IPS-15b (cell line): ENCODE results near the gene FBF1.
"Not testable (repeated sequence)": the region's sequence is repeated elsewhere in the genome, so short reads cannot be mapped to it uniquely, and the experiment has no call there.

Source experiments
- H3K27me3 ChIP-seq: one replicate; pipeline ENCODE4 v1.6.1; 2013; ENCODE audit warnings: low read length; ENCODE audit not compliant: control insufficient read depth, insufficient read depth
- H3K36me3 ChIP-seq: one replicate; pipeline ENCODE4 v1.6.1; 2013; ENCODE audit warnings: low read length; ENCODE audit not compliant: control insufficient read depth, insufficient read depth
- H3K4me1 ChIP-seq: one replicate; pipeline ENCODE4 v1.6.1; 2013; ENCODE audit warnings: mild to moderate bottlenecking, low read length; ENCODE audit not compliant: control insufficient read depth, insufficient read depth
- H3K4me3 ChIP-seq: one replicate; pipeline ENCODE4 v1.5.1; 2013; ENCODE audit warnings: low read depth, low read length
- H3K9ac ChIP-seq: one replicate; pipeline ENCODE4 v1.6.1; 2013; ENCODE audit warnings: low read depth, mild to moderate bottlenecking, low read length
- H3K9me3 ChIP-seq: one replicate; pipeline ENCODE4 v1.6.1; 2013; ENCODE audit warnings: mild to moderate bottlenecking, low read length; ENCODE audit not compliant: control insufficient read depth, insufficient read depth

Gene FBF1

GRCh38 chr17:75975187-75975586, 34.3 kb upstream of the FBF1 start:
- not testable (repeated sequence) for H3K4me1 ChIP-seq
- H3K36me3 ChIP-seq, result peaks cover 15% of the 10 kb centered on the region

GRCh38 chr17:75970626-75971025, 29.8 kb upstream of the FBF1 start:
- Histone ChIP-seq H3K9me3 (no peaks in the 10 kb centered on the region), H3K27me3 (no peaks in the 10 kb centered on the region), H3K9ac (no peak overlapping the region), H3K36me3 (peaks cover 10% of the 10 kb centered on the region), H3K4me1 (no peaks in the 10 kb centered on the region), H3K4me3 (no peak overlapping the region)

More at GRCh38 chr17:75975187-75975586, 34.3 kb upstream of the FBF1 start:
- H3K9me3 ChIP-seq, H3K4me3 ChIP-seq, H3K27me3 ChIP-seq, H3K9ac ChIP-seq: not testable (repeated sequence)

GRCh38 chr17:75970011-75970523, 29.2 kb upstream of the FBF1 start:
- Histone ChIP-seq H3K9me3 (no peaks in the 10 kb centered on the region), H3K9ac (no peak overlapping the region), H3K4me3 (no peak overlapping the region), H3K27me3 (no peaks in the 10 kb centered on the region), H3K4me1 (no peaks in the 10 kb centered on the region), H3K36me3 (peaks cover 10% of the 10 kb centered on the region)

DNA sequence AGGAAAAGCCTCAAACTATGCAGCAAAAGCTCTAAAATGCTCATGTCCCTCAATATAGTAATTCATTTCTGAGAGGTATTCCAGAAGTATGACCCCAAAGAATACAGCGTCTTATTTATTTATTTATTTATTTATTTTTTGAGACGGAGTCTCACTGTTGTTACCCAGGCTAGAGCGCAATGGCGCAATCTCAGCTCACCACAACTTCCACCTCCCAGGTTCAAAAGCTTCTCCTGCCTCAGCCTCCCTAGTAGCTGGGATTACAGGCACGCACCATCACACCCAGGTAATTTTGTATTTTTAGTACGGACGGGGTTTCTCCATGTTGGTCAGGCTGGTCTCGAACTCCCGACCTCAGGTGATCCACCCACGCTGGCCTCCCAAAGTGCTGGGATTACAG, 28.2 kb upstream of the FBF1 start:
- H3K27me3 ChIP-seq, H3K9me3 ChIP-seq, H3K4me3 ChIP-seq, H3K36me3 ChIP-seq, H3K4me1 ChIP-seq, H3K9ac ChIP-seq: not testable (repeated sequence)

GRCh38 chr17:75965468-75965867, 24.6 kb upstream of the FBF1 start:
- H3K4me3 ChIP-seq, result no peak overlapping the region

GRCh38 chr17:75959839-75960511, 19.1 kb upstream of the FBF1 start:
- Histone ChIP-seq H3K27me3 (no peaks in the 10 kb centered on the region), H3K4me1 (peaks cover 16% of the 10 kb centered on the region), H3K36me3 (peaks cover 8% of the 10 kb centered on the region), H3K9ac (no peak overlapping the region), H3K9me3 (no peaks in the 10 kb centered on the region), H3K4me3 (no peak overlapping the region)

More at GRCh38 chr17:75965468-75965867, 24.6 kb upstream of the FBF1 start:
- peaks cover 2% of the 10 kb centered on the region for H3K4me1 ChIP-seq
- H3K36me3 ChIP-seq, result no peaks in the 10 kb centered on the region
- no peak overlapping the region for H3K9ac ChIP-seq
- H3K27me3 ChIP-seq, result no peaks in the 10 kb centered on the region
- no peaks in the 10 kb centered on the region for H3K9me3 ChIP-seq

GRCh38 chr17:75959051-75959838, 18.4 kb upstream of the FBF1 start:
- Histone ChIP-seq H3K36me3 (peaks cover 10% of the 10 kb centered on the region), H3K27me3 (no peaks in the 10 kb centered on the region), H3K9me3 (no peaks in the 10 kb centered on the region), H3K4me3 (no peak overlapping the region), H3K9ac (no peak overlapping the region), H3K4me1 (peaks cover 16% of the 10 kb centered on the region)

DNA sequence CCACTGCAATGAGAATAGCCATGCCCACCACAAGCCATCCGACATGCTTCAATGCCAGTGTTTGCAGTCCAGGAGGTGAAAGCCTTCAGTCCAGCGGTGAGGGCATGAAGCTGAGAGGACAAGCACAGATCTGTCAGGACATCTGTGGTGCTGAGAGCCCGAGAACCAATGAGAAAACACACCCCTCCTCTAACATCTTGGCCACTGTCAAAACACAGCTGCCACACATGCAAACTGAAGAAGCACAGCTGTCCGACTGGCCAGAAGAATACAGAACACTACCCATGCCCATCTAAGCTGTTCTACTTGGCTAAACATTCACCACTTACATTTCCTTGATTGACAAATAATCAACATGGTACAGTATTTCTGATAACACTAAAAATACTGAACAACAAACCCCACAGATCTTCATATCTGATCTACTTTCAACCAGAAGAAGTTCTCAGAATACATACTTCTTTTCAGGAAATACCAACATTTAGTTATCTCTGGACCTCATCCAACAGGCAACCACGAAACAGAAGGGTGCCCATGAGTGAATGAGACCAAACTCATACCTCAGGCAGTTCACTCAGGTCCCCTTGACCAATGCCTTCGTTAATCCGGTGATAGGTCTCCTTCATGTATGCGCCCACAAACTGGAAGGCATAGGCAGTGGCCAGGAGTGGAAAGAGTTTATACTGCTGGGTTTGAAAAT, 10.2 kb upstream of the FBF1 start:
- peaks cover 34% of the 10 kb centered on the region for H3K36me3 ChIP-seq
- H3K9ac ChIP-seq, result no peak overlapping the region
- H3K27me3 ChIP-seq, result no peaks in the 10 kb centered on the region
- H3K9me3 ChIP-seq, result no peaks in the 10 kb centered on the region
- no peak overlapping the region for H3K4me3 ChIP-seq
- H3K4me1 ChIP-seq, result no peaks in the 10 kb centered on the region

- no peaks in the 10 kb centered on the region for H3K27me3 ChIP-seq
- peaks cover 30% of the 10 kb centered on the region for H3K36me3 ChIP-seq
- H3K4me1 ChIP-seq, result no peaks in the 10 kb centered on the region
- no peak overlapping the region for H3K9ac ChIP-seq
- no peak overlapping the region for H3K4me3 ChIP-seq
- H3K9me3 ChIP-seq, result no peaks in the 10 kb centered on the region
These were observed 9.6 kb upstream of the FBF1 start for GRCh38 chr17:75950421-75950820.

DNA sequence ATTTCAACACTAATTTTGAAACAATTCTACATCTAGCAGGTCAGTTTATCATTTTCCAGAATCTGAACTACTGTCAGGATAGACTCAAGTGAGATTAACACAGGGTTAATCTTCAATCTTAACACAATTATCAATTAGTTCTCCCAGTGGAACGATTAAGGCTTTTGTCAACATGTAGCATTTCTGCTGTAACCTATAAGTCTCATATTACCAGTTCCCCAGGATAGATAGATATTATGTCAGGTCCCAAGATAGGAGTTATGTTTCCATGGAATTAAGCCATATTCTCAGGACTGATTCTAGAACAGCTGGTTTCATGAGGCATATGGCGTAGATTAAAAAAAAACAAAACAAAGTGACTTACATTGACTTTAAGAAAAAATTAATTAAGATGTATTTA, 4.4 kb upstream of the FBF1 start:
- Histone ChIP-seq H3K27me3 (no peaks in the 10 kb centered on the region), H3K4me1 (no peaks in the 10 kb centered on the region), H3K9ac (no peak overlapping the region), H3K9me3 (no peaks in the 10 kb centered on the region), H3K36me3 (peaks cover 14% of the 10 kb centered on the region), H3K4me3 (no peak overlapping the region)

- no peak overlapping the region for H3K4me3 ChIP-seq
- no peaks in the 10 kb centered on the region for H3K9me3 ChIP-seq
- peaks cover 3% of the 10 kb centered on the region for H3K36me3 ChIP-seq
- H3K27me3 ChIP-seq, result no peaks in the 10 kb centered on the region
- no peak overlapping the region for H3K9ac ChIP-seq
- no peaks in the 10 kb centered on the region for H3K4me1 ChIP-seq
These were observed 2.6 kb upstream of the FBF1 start for GRCh38 chr17:75943491-75943890.
